Panc1 (cell line): ENCODE results near the gene ZNF33B.

Source experiments
- CTCF ChIP-seq: fragments of 450-650 bp; IDR thresholded peaks from 2 replicates; pipeline ENCODE4 v1.5.1; 2017; ENCODE audit warnings: mild to moderate bottlenecking
- POLR2AphosphoS5 ChIP-seq: IDR thresholded peaks from 2 replicates; pipeline ENCODE4 v1.6.1; 2012; ENCODE audit warnings: mild to moderate bottlenecking, low read depth, low read length, moderate library complexity
- SIN3A ChIP-seq: IDR thresholded peaks from 2 replicates; pipeline ENCODE4 v1.6.1; 2012; ENCODE audit warnings: low read depth, mild to moderate bottlenecking, low read length, moderate library complexity, borderline replicate concordance; ENCODE audit not compliant: insufficient read depth
- TF ChIP-seq, protein P1 (sequence below), 2 experiments: IDR thresholded peaks; 2 replicates each; pipeline ENCODE4 v1.6.1; 2011 to 2012; ENCODE audit warnings: low read depth in 2 of 2, control low read depth in 1 of 2, low read length in 1 of 2, mild to moderate bottlenecking in 1 of 2, moderate library complexity in 1 of 2; ENCODE audit not compliant: insufficient read depth in 1 of 2

GRCh38 chr10:42543840-42544372 is 94.5 kb downstream of the ZNF33B start:
- no peak for TF ChIP-seq CTCF
- no peak for TF ChIP-seq POLR2AphosphoS5
- TF ChIP-seq SIN3A: no peak
- TF ChIP-seq, protein P1, sequence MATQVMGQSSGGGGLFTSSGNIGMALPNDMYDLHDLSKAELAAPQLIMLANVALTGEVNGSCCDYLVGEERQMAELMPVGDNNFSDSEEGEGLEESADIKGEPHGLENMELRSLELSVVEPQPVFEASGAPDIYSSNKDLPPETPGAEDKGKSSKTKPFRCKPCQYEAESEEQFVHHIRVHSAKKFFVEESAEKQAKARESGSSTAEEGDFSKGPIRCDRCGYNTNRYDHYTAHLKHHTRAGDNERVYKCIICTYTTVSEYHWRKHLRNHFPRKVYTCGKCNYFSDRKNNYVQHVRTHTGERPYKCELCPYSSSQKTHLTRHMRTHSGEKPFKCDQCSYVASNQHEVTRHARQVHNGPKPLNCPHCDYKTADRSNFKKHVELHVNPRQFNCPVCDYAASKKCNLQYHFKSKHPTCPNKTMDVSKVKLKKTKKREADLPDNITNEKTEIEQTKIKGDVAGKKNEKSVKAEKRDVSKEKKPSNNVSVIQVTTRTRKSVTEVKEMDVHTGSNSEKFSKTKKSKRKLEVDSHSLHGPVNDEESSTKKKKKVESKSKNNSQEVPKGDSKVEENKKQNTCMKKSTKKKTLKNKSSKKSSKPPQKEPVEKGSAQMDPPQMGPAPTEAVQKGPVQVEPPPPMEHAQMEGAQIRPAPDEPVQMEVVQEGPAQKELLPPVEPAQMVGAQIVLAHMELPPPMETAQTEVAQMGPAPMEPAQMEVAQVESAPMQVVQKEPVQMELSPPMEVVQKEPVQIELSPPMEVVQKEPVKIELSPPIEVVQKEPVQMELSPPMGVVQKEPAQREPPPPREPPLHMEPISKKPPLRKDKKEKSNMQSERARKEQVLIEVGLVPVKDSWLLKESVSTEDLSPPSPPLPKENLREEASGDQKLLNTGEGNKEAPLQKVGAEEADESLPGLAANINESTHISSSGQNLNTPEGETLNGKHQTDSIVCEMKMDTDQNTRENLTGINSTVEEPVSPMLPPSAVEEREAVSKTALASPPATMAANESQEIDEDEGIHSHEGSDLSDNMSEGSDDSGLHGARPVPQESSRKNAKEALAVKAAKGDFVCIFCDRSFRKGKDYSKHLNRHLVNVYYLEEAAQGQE (IDR thresholded peaks at IDR 0.05; ENCODE audit: insufficient read depth in 1 of 2, low read depth in 2 of 2, low read length in 1 of 2): no peak
